ENCODE results near the gene CEP97. TPM values are rescaled to one million over a fixed set of nuclear protein-coding genes. Genes with fewer than 3 reads are reported as not detected.

CEP97 gene
- total and polyA plus RNA-seq, 9 of the 15 experiments (the other 6 are each of a cell fraction or from before 2014, with no cell fraction given) = 2.0 to 10.1 (median 4.3) TPM

- no peak for TF ChIP-seq ELK3 (CRISPR knock-in tag; IDR thresholded peaks at IDR 0.05)
- TF ChIP-seq ZBTB7A (IDR thresholded peaks at IDR 0.05; ENCODE audit: borderline replicate concordance, control insufficient read depth, low read depth, low read length) = peak; percentile 86
- peak; percentile 66 for TF ChIP-seq EGR1 (conservative IDR thresholded peaks at IDR 0.05)
- TF ChIP-seq IRF9 (tag; IDR thresholded peaks at IDR 0.05) = no peak
- 0 out of 2 replicates have a peak, but pooled peaks have one; percentile 9 for TF ChIP-seq JUN (IDR thresholded peaks at IDR 0.05; ENCODE audit: borderline replicate concordance, low read depth, low read length)
- TF ChIP-seq JUN (CRISPR knock-in tag; IDR thresholded peaks at IDR 0.05; ENCODE audit: borderline replicate concordance) = no peak
- TF ChIP-seq ETV5 (CRISPR knock-in tag; IDR thresholded peaks at IDR 0.05; ENCODE audit: low read depth) = peak; percentile 20; the same call in 1 of the 2 replicates
- peak; percentile 65 for TF ChIP-seq NR2C1 (IDR thresholded peaks at IDR 0.05)
- peak; percentile 73 for TF ChIP-seq NR2C1 (tag; IDR thresholded peaks at IDR 0.05)
- no peak for TF ChIP-seq NR1H2 (CRISPR knock-in tag; IDR thresholded peaks at IDR 0.05)
- TF ChIP-seq ARID3A (IDR thresholded peaks at IDR 0.05; ENCODE audit: borderline replicate concordance, low read depth, low read length) = 0 out of 2 replicates have a peak, but pooled peaks have one; percentile 29
- peak; percentile 90; the same call in 1 of the 2 replicates for TF ChIP-seq ETS1 (conservative IDR thresholded peaks at IDR 0.05; ENCODE audit: control insufficient read depth, low read depth, low read length)
- no peak for TF ChIP-seq TBL1XR1 (IDR thresholded peaks at IDR 0.05; ENCODE audit: low read length in 2 of 2)
- TF ChIP-seq ZNF592 (IDR thresholded peaks at IDR 0.05) = peak; percentile 59; the same call in 1 of the 2 replicates
- peak; percentile 34; the same call in 1 of the 2 replicates for TF ChIP-seq ZSCAN29 (IDR thresholded peaks at IDR 0.05)
- TF ChIP-seq POLR2AphosphoS5 (IDR thresholded peaks at IDR 0.05; ENCODE audit: control insufficient read depth, insufficient read depth, low read depth, low read length) = 0 out of 2 replicates have a peak, but pooled peaks have one; percentile 32
Observed at GRCh38 chr3:101724329-101725193, at the start of gene CEP97 (continued).

Measured in K562 (cell line).